ENCODE data around the gene SBNO2. TPM values are rescaled to one million over a fixed set of nuclear protein-coding genes. Genes with fewer than 3 reads are reported as not detected.
A peak's percentile ranks its signal among the peaks of the same experiment; 100 is the strongest.

Gene SBNO2
- total and polyA plus RNA-seq, 9 of the 15 experiments (the other 6 are each of a cell fraction or from before 2014, with no cell fraction given), result 0.01 to 46.2 (median 6.7) TPM

DNA sequence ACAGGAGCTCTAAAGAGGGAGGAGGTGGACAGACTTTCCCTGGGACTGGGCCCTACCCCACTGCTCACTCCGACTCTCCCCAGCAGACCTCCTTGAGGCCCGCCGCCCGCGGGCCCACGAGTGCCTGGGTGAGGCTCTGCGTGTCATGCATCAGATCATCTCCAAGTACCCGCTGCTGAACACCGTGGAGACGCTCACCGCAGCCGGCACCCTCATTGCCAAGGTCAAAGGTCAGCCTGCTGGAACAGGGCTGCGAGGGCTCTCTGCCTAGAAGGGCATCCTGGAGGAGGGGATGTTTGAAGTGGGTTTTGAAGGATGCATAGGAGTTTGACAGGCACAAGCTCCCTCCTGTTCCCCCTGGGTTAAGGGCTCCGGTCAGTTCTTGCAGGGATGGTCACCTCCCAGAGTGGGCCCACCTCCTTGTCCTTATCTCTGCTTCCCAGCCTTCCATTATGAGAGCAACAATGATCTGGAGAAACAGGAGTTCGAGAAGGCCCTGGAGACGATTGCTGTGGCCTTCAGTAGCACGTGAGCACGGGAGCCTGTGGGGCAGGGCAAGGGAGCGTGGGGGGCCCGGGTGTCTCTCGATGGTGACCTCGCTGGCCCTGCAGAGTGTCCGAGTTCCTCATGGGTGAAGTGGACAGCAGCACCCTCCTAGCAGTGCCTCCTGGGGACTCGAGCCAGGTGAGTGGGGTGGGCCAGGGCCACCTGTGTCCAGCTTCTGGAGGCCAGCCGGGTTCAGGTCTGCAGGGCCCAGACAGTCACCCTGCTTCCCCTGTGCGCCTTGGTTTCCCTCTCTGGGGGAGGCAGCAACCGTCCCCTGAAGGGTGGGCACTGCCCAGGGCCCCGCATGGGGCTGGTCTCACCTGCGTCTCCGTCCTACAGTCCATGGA is 100.8 kb downstream of the SBNO2 start (continued):
- TF ChIP-seq, protein P1, sequence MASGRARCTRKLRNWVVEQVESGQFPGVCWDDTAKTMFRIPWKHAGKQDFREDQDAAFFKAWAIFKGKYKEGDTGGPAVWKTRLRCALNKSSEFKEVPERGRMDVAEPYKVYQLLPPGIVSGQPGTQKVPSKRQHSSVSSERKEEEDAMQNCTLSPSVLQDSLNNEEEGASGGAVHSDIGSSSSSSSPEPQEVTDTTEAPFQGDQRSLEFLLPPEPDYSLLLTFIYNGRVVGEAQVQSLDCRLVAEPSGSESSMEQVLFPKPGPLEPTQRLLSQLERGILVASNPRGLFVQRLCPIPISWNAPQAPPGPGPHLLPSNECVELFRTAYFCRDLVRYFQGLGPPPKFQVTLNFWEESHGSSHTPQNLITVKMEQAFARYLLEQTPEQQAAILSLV (tag; IDR thresholded peaks at IDR 0.05), result no peak
- TF ChIP-seq CTBP1 (IDR thresholded peaks at IDR 0.05; ENCODE audit: borderline replicate concordance) (peak; percentile 65; the same call in 1 of the 2 replicates), RBM39 (optimal IDR thresholded peaks at IDR 0.05; ENCODE audit: low read depth, low read length) (no peak), DPF2 (IDR thresholded peaks at IDR 0.05) (peak; percentile 76), ETS2 (tag; IDR thresholded peaks at IDR 0.05; ENCODE audit: borderline replicate concordance, poor library complexity, severe bottlenecking) (no peak), CHD2 (IDR thresholded peaks at IDR 0.05; ENCODE audit: low read depth, low read length) (no peak), EWSR1 (IDR thresholded peaks at IDR 0.05; ENCODE audit: borderline replicate concordance, low read depth, partially characterized antibody) (no peak), ATF7 (IDR thresholded peaks at IDR 0.05) (no peak), PHB2 (IDR thresholded peaks at IDR 0.05; ENCODE audit: low read depth) (no peak), SAFB (IDR thresholded peaks at IDR 0.05; ENCODE audit: borderline replicate concordance, low read depth, low read length) (no peak), ZNF436 (CRISPR knock-in tag; IDR thresholded peaks at IDR 0.05) (no peak), NCOA2 (IDR thresholded peaks at IDR 0.05; ENCODE audit: partially characterized antibody in 2 of 2) (no peak), PPARD (CRISPR knock-in tag; IDR thresholded peaks at IDR 0.05) (no peak), ZNF3 (CRISPR knock-in tag; IDR thresholded peaks at IDR 0.05) (no peak), KAT8 (IDR thresholded peaks at IDR 0.05; ENCODE audit: low read depth) (no peak), ZNF165 (CRISPR knock-in tag; IDR thresholded peaks at IDR 0.05; ENCODE audit: borderline replicate concordance) (no peak), MCM5 (IDR thresholded peaks at IDR 0.05; ENCODE audit: low read depth) (no peak), ILK (tag; IDR thresholded peaks at IDR 0.05; ENCODE audit: borderline replicate concordance, low read depth) (no peak), ZKSCAN3 (CRISPR knock-in tag; IDR thresholded peaks at IDR 0.05) (no peak), HNRNPLL (IDR thresholded peaks at IDR 0.05; ENCODE audit: low read depth, low read length, poor library complexity, severe bottlenecking) (no peak)
- TF ChIP-seq, protein P2, sequence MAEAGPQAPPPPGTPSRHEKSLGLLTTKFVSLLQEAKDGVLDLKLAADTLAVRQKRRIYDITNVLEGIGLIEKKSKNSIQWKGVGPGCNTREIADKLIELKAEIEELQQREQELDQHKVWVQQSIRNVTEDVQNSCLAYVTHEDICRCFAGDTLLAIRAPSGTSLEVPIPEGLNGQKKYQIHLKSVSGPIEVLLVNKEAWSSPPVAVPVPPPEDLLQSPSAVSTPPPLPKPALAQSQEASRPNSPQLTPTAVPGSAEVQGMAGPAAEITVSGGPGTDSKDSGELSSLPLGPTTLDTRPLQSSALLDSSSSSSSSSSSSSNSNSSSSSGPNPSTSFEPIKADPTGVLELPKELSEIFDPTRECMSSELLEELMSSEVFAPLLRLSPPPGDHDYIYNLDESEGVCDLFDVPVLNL (CRISPR knock-in tag; IDR thresholded peaks at IDR 0.05; ENCODE audit: low read depth), result no peak
- TF ChIP-seq, protein P3, sequence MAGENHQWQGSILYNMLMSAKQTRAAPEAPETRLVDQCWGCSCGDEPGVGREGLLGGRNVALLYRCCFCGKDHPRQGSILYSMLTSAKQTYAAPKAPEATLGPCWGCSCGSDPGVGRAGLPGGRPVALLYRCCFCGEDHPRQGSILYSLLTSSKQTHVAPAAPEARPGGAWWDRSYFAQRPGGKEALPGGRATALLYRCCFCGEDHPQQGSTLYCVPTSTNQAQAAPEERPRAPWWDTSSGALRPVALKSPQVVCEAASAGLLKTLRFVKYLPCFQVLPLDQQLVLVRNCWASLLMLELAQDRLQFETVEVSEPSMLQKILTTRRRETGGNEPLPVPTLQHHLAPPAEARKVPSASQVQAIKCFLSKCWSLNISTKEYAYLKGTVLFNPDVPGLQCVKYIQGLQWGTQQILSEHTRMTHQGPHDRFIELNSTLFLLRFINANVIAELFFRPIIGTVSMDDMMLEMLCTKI (IDR thresholded peaks at IDR 0.05; ENCODE audit: partially characterized antibody), result no peak
- TF ChIP-seq, protein P4, sequence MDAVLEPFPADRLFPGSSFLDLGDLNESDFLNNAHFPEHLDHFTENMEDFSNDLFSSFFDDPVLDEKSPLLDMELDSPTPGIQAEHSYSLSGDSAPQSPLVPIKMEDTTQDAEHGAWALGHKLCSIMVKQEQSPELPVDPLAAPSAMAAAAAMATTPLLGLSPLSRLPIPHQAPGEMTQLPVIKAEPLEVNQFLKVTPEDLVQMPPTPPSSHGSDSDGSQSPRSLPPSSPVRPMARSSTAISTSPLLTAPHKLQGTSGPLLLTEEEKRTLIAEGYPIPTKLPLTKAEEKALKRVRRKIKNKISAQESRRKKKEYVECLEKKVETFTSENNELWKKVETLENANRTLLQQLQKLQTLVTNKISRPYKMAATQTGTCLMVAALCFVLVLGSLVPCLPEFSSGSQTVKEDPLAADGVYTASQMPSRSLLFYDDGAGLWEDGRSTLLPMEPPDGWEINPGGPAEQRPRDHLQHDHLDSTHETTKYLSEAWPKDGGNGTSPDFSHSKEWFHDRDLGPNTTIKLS (IDR thresholded peaks at IDR 0.05; ENCODE audit: borderline replicate concordance, low read depth), result no peak
- TF ChIP-seq, protein P5, sequence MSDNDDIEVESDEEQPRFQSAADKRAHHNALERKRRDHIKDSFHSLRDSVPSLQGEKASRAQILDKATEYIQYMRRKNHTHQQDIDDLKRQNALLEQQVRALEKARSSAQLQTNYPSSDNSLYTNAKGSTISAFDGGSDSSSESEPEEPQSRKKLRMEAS (CRISPR knock-in tag; IDR thresholded peaks at IDR 0.05), result peak; percentile 34
